T-helper 1 cell treated with Interleukin-12 subunit alpha and Interleukin-12 subunit beta and Interleukin-4 antibody, amounts not matched to agents 30 ng/mL and 1 ng/mL, for 36 hours (primary cell): Measurements from ENCODE around the gene SOX6. TPM values are rescaled to one million over a fixed set of nuclear protein-coding genes. Genes with fewer than 3 reads are reported as not detected.

Source experiments
- intact Hi-C: fragments of 100-400 bp; cut with micrococcal nuclease; formaldehyde crosslinking; loops from one replicate; pipeline ENCODE4 v1.15.1; 2024
- total RNA-seq: library from RNA; stranded (reverse); gene quantifications from 2 replicates; pipeline ENCODE4 v1.2.3, GENCODE V29; 2022

Gene SOX6
- total RNA-seq, 1 donor from 2014 or later: 0.17 TPM

GRCh38 chr11:16007514-16007913 is 348.8 kb downstream of the SOX6 start:
- intact Hi-C loops: no loop called here

GRCh38 chr11:16002942-16003341 is 353.4 kb downstream of the SOX6 start:
- intact Hi-C loops: no loop called here

- intact Hi-C loops: no loop called here
Measured at GRCh38 chr11:16001899-16002426, 354.4 kb downstream of the SOX6 start.

GRCh38 chr11:16001044-16001568 is 355.2 kb downstream of the SOX6 start:
- intact Hi-C loops: no loop called here

- intact Hi-C loops: no loop called here
Measured at GRCh38 chr11:16000065-16000464, 356.3 kb downstream of the SOX6 start.

- intact Hi-C loops: no loop called here
Measured at GRCh38 chr11:15993345-15993744, 363.0 kb downstream of the SOX6 start.

- intact Hi-C loops: no loop called here
Measured at GRCh38 chr11:15991215-15991614, 365.1 kb downstream of the SOX6 start.

GRCh38 chr11:15989685-15990084 is 366.7 kb downstream of the SOX6 start:
- intact Hi-C loops: no loop called here

- intact Hi-C loops: no loop called here
Measured at GRCh38 chr11:15988693-15989231, 367.6 kb downstream of the SOX6 start.

GRCh38 chr11:15988016-15988550 is 368.3 kb downstream of the SOX6 start:
- intact Hi-C loops: no loop called here

GRCh38 chr11:15987046-15987445 is 369.3 kb downstream of the SOX6 start:
- intact Hi-C loops: no loop called here

GRCh38 chr11:15985860-15986139 is 370.5 kb downstream of the SOX6 start:
- intact Hi-C loops: no loop called here

- intact Hi-C loops: no loop called here
Measured at GRCh38 chr11:15985127-15985859, 371.1 kb downstream of the SOX6 start.

- intact Hi-C loops: no loop called here
Measured at GRCh38 chr11:15981292-15981691, 375.1 kb downstream of the SOX6 start.

GRCh38 chr11:15977116-15977515 is 379.2 kb downstream of the SOX6 start:
- intact Hi-C loops: no loop called here

- intact Hi-C loops: no loop called here
Measured at GRCh38 chr11:15976433-15977045, 379.8 kb downstream of the SOX6 start.

GRCh38 chr11:15975742-15976141 is 380.6 kb downstream of the SOX6 start:
- intact Hi-C loops: no loop called here

- intact Hi-C loops: no loop called here
Measured at GRCh38 chr11:15972838-15973237, 383.5 kb downstream of the SOX6 start.

GRCh38 chr11:15971215-15971546 is 385.2 kb downstream of the SOX6 start:
- intact Hi-C loops: no loop called here

- intact Hi-C loops: no loop called here
Measured at GRCh38 chr11:15970506-15971214, 385.7 kb downstream of the SOX6 start.

GRCh38 chr11:15969701-15970329 is 386.5 kb downstream of the SOX6 start:
- intact Hi-C loops: no loop called here
